ENCODE measurements around the gene RCC1. TPM values are rescaled to one million over a fixed set of nuclear protein-coding genes. Genes with fewer than 3 reads are reported as not detected.
"Not testable (repeated sequence)": the region's sequence is repeated elsewhere in the genome, so short reads cannot be mapped to it uniquely, and the experiment has no call there.

RCC1 gene
- total RNA-seq, 6 experiments from 2014 or later = 30.9 to 45.4 (median 38.4) TPM

GRCh38 chr1:28578696-28579218 lies 72.9 kb downstream of the RCC1 start:
- Mint-ChIP-seq H3K4me3 (peak overlapping the region; percentile 29), H3K36me3 (ENCODE audit: low read depth) (peaks cover 42% of the 10 kb centered on the region), H3K9me3 (no peaks in the 10 kb centered on the region), H3K4me1 (ENCODE audit: low read depth) (peaks cover 44% of the 10 kb centered on the region), H3K27ac (peak overlapping the region; percentile 68), H3K27me3 (ENCODE audit: insufficient read depth) (peaks cover 12% of the 10 kb centered on the region)
- no peak for TF ChIP-seq CTCF (IDR thresholded peaks at IDR 0.05)
- DNase-seq = no peak

- Mint-ChIP-seq H3K4me3 (peak overlapping the region; percentile 92), H3K4me1 (ENCODE audit: low read depth) (peaks cover 44% of the 10 kb centered on the region), H3K9me3 (no peaks in the 10 kb centered on the region), H3K27me3 (ENCODE audit: insufficient read depth) (peaks cover 12% of the 10 kb centered on the region), H3K36me3 (ENCODE audit: low read depth) (peaks cover 42% of the 10 kb centered on the region), H3K27ac (peak overlapping the region; percentile 68)
- DNase-seq = no peak
- TF ChIP-seq CTCF (IDR thresholded peaks at IDR 0.05) = no peak
These were observed 73.6 kb downstream of the RCC1 start for GRCh38 chr1:28579401-28579800.

GRCh38 chr1:28580722-28581530 lies 75.1 kb downstream of the RCC1 start:
- peaks cover 44% of the 10 kb centered on the region for H3K4me1 Mint-ChIP-seq (ENCODE audit: low read depth)
- peak overlapping the region; percentile 91 for H3K27ac Mint-ChIP-seq
- peak; percentile 43 for TF ChIP-seq CTCF (IDR thresholded peaks at IDR 0.05)
- H3K36me3 Mint-ChIP-seq (ENCODE audit: low read depth) = peaks cover 42% of the 10 kb centered on the region
- no peaks in the 10 kb centered on the region for H3K9me3 Mint-ChIP-seq
- H3K27me3 Mint-ChIP-seq (ENCODE audit: insufficient read depth) = peaks cover 12% of the 10 kb centered on the region
- DNase-seq = peak; percentile 52
- peak overlapping the region; percentile 92 for H3K4me3 Mint-ChIP-seq

- Mint-ChIP-seq H3K4me1 (ENCODE audit: low read depth) (peaks cover 44% of the 10 kb centered on the region), H3K36me3 (ENCODE audit: low read depth) (peaks cover 42% of the 10 kb centered on the region), H3K9me3 (no peaks in the 10 kb centered on the region), H3K4me3 (peak overlapping the region; percentile 92), H3K27ac (peak overlapping the region; percentile 91), H3K27me3 (ENCODE audit: insufficient read depth) (peaks cover 12% of the 10 kb centered on the region)
- DNase-seq = peak; percentile 95
- peak; percentile 28; the same call in 1 of the 2 replicates for TF ChIP-seq CTCF (IDR thresholded peaks at IDR 0.05)
These were observed 75.8 kb downstream of the RCC1 start for GRCh38 chr1:28581531-28582247.

- H3K9me3 Mint-ChIP-seq = no peaks in the 10 kb centered on the region
- H3K4me1 Mint-ChIP-seq (ENCODE audit: low read depth) = peaks cover 44% of the 10 kb centered on the region
- no peak for DNase-seq
- peaks cover 12% of the 10 kb centered on the region for H3K27me3 Mint-ChIP-seq (ENCODE audit: insufficient read depth)
- H3K27ac Mint-ChIP-seq = peak overlapping the region; percentile 91
- H3K4me3 Mint-ChIP-seq = peak overlapping the region; percentile 92
- peaks cover 37% of the 10 kb centered on the region for H3K36me3 Mint-ChIP-seq (ENCODE audit: low read depth)
- TF ChIP-seq CTCF (IDR thresholded peaks at IDR 0.05) = no peak
These were observed 76.4 kb downstream of the RCC1 start for GRCh38 chr1:28582248-28582615.

GRCh38 chr1:28586585-28587391 lies 80.9 kb downstream of the RCC1 start:
- H3K27ac Mint-ChIP-seq = not testable (repeated sequence)

More at GRCh38 chr1:28586585-28587391, 80.9 kb downstream of the RCC1 start:
- H3K4me1 Mint-ChIP-seq (ENCODE audit: low read depth) = peaks cover 14% of the 10 kb centered on the region
- not testable (repeated sequence) for H3K36me3 Mint-ChIP-seq (ENCODE audit: low read depth); H3K9me3 Mint-ChIP-seq; DNase-seq; H3K4me3 Mint-ChIP-seq; H3K27me3 Mint-ChIP-seq (ENCODE audit: insufficient read depth)
